Measurements from ENCODE around the gene LCE3D.

The LCE3D gene

DNA sequence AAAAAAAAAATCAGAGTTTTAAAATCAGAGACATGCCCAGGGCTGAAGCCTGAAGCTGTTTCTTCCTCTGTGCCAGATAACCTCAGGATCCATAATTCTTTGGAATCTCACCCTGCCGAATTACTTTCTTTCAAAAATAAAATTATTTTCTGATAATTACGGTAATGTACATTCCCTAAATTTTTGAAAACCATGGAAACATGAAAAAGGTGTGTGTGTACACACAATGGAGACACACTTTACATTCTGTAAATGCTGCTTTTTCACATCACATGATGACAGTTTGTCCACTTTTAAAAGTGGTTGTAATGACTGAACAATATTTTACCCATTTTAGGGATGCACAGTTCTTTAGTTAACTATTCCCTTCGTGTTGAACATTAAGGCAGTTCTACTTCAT, 44.5 kb downstream of the LCE3D start:
- H3K27me3 ChIP-seq (ENCODE audit: control insufficient read depth in 2 of 2, insufficient read depth in 2 of 2, low read length in 2 of 2) = peaks cover 0 to 3% of the 10 kb centered on the region in 2 donors
- no peak overlapping the region for H3K9ac ChIP-seq (ENCODE audit: low read depth in 1 of 2, low read length in 2 of 2)

DNA sequence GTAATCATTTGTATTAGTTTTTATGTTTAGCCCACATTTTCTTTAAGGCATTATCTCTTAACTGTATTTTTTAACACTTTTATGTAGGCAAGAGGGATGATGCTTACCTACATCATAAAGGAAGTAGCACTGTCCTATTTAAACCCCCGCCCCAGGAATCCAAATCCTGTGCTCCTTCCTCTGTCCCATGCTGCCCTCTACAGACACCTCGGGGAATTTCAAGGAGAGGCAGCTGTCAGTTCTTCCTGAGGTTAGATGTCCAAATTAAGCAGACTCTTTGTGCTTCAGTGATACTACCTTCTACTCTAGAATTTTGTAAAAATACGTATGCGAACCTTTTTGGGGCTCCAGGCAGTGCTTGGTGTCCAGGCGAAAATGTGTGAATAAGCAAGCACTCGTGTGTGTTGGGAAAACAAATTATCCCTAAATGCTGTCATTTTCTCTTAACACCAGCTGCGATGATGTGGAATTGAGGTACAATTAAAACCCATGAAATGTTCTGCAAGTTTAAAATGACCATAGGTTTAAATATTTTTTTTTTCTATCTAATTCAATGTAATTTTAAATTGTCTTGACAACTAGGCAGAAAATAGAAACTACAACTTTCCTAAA, 46.9 kb downstream of the LCE3D start:
- Histone ChIP-seq H3K4me3 (ENCODE audit: low read length in 2 of 2) (no peak overlapping the region), H3K9me3 (ENCODE audit: control insufficient read depth in 2 of 2, low read length in 2 of 2) (no peaks in the 10 kb centered on the region), H3K36me3 (ENCODE audit: control insufficient read depth in 2 of 2, insufficient read depth in 2 of 2, low read length in 2 of 2) (no peaks in the 10 kb centered on the region), H3K9ac (ENCODE audit: low read depth in 1 of 2, low read length in 2 of 2) (no peak overlapping the region), H3K4me1 (ENCODE audit: control insufficient read depth in 2 of 2, insufficient read depth in 2 of 2, low read length in 2 of 2) (no peaks in the 10 kb centered on the region), H3K27me3 (ENCODE audit: control insufficient read depth in 2 of 2, insufficient read depth in 2 of 2, low read length in 2 of 2) (peaks cover 0 to 3% of the 10 kb centered on the region in 2 donors), H3K27ac (ENCODE audit: low read depth in 2 of 2, low read length in 2 of 2) (no peak overlapping the region)

More for the DNA sequence above, 44.5 kb downstream of the LCE3D start:
- Histone ChIP-seq H3K36me3 (ENCODE audit: control insufficient read depth in 2 of 2, insufficient read depth in 2 of 2, low read length in 2 of 2) (no peaks in the 10 kb centered on the region), H3K4me1 (ENCODE audit: control insufficient read depth in 2 of 2, insufficient read depth in 2 of 2, low read length in 2 of 2) (no peaks in the 10 kb centered on the region), H3K9me3 (ENCODE audit: control insufficient read depth in 2 of 2, low read length in 2 of 2) (no peaks in the 10 kb centered on the region), H3K4me3 (ENCODE audit: low read length in 2 of 2) (no peak overlapping the region), H3K27ac (ENCODE audit: low read depth in 2 of 2, low read length in 2 of 2) (no peak overlapping the region)

Measured in mucosa of rectum (tissue), 2 donors.